ENCODE data around the gene MAG. TPM values are rescaled to one million over a fixed set of nuclear protein-coding genes. Genes with fewer than 3 reads are reported as not detected.

The MAG gene
- total and polyA plus RNA-seq, 9 of the 15 experiments (the other 6 are each of a cell fraction or from before 2014, with no cell fraction given) = 0.11 to 10.0 (median 1.6) TPM

- BruUV-seq (replicated peaks) = TSS peak; percentile 68
- WGBS (ENCODE audit: insufficient coverage, low coverage, missing lambda C conversion rate) = 88% methylated on average over 10 of the region's 11 CpGs
- H3K36me3 ChIP-seq (ENCODE audit: control insufficient read depth, insufficient read depth, low read length) = peaks cover 32% of the 10 kb centered on the region; the same call in 1 of the 3 replicates
- peaks cover 11 to 46% of the 10 kb centered on the region in 2 experiments; a peak in 4 of 5 replicates for H3K4me1 ChIP-seq (replicated peaks in 1 of 2; ENCODE audit: control insufficient read depth in 2 of 2, insufficient read depth in 2 of 2, low read length in 2 of 2)
- H2AFZ ChIP-seq (ENCODE audit: low read depth, low read length) = no peak overlapping the region
- H3K4me3 ChIP-seq = no peak overlapping the region
- ATAC-seq = no peak
- H3K4me2 ChIP-seq (ENCODE audit: insufficient read depth, low read length) = no peak overlapping the region
- no peaks in the 10 kb centered on the region; the same call in 1 of the 2 replicates for H4K20me1 ChIP-seq (replicated peaks; ENCODE audit: control insufficient read depth, insufficient read depth, low read length)
- no peak overlapping the region for H3K9ac ChIP-seq (ENCODE audit: insufficient read depth in 1 of 2, low read depth in 2 of 2, low read length in 2 of 2)
- in situ Hi-C loops (cut with MboI) (loop anchor here (10.0 kb wide), 2 partner anchors 55 to 185 kb away; no protein-coding TSS in a partner anchor), intact Hi-C loops (cut with micrococcal nuclease) (no loop called here)
- H3K9me3 ChIP-seq (replicated peaks; ENCODE audit: control insufficient read depth, insufficient read depth, low read depth, low read length) = no peaks in the 10 kb centered on the region
- ChIA-PET POLR2A (interaction anchor here (0.9 to 1.9 kb wide), 6 partner anchors 8 to 207 kb away, joined by 3 to 7 read pairs (median 3); no protein-coding TSS in a partner anchor), CTCF (ENCODE audit: low intra/inter-chr PET ratio) (no interaction called here)
- no peak for FAIRE-seq
- H3K79me2 ChIP-seq (ENCODE audit: control insufficient read depth, insufficient read depth, low read length) = no peaks in the 10 kb centered on the region
- H3K27ac ChIP-seq (ENCODE audit: extremely low read depth, low read depth, low read length) = no peak overlapping the region
- no peaks in the 10 kb centered on the region for H3K27me3 ChIP-seq (ENCODE audit: control insufficient read depth in 2 of 2, insufficient read depth in 2 of 2, low read length in 2 of 2)
- no peaks in the 10 kb centered on the region for H3K9me1 ChIP-seq (ENCODE audit: control insufficient read depth, insufficient read depth, low read length)
- DNase-seq (ENCODE audit: extremely low read depth in 1 of 4, low spot score in 3 of 4) = no peak
- TF ChIP-seq ZNF436 (CRISPR knock-in tag; IDR thresholded peaks at IDR 0.05) = no peak
- TF ChIP-seq TFAP4 (CRISPR knock-in tag; IDR thresholded peaks at IDR 0.05; ENCODE audit: borderline replicate concordance) = no peak
- TF ChIP-seq ATF1 (CRISPR knock-in tag; IDR thresholded peaks at IDR 0.05) = no peak
- TF ChIP-seq ATF1 (tag; IDR thresholded peaks at IDR 0.05) = no peak
- no peak for TF ChIP-seq HES1 (IDR thresholded peaks at IDR 0.05; ENCODE audit: low read depth)
- no peak for TF ChIP-seq MYC (IDR thresholded peaks at IDR 0.05; ENCODE audit: low read depth, low read length)
- TF ChIP-seq MYC (CRISPR knock-in tag; IDR thresholded peaks at IDR 0.05; ENCODE audit: borderline replicate concordance, low read depth) = no peak
- no peak for TF ChIP-seq CUX1 (CRISPR knock-in tag; IDR thresholded peaks at IDR 0.05)
- TF ChIP-seq TAF15 (IDR thresholded peaks at IDR 0.05; ENCODE audit: low read depth, low read length) = no peak
- TF ChIP-seq ZNF449 (CRISPR knock-in tag; IDR thresholded peaks at IDR 0.05) = no peak
- TF ChIP-seq C11orf30 (IDR thresholded peaks at IDR 0.05; ENCODE audit: low read depth) = no peak
- TF ChIP-seq DDX20 (tag; IDR thresholded peaks at IDR 0.05; ENCODE audit: low read depth) = no peak
- TF ChIP-seq GATAD2B (IDR thresholded peaks at IDR 0.05; ENCODE audit: borderline replicate concordance) = no peak
These were observed 12.6 kb upstream of the MAG start for GRCh38 chr19:35279374-35279773.

Measured in K562 (cell line).